NAMALWA (cell line): ENCODE results near the gene PROX2.

Source experiments
- DNase-seq: peaks from one replicate; pipeline ENCODE4 v3.0.0-alpha.2; 2015; ENCODE audit warnings: low spot score

PROX2 gene

DNA sequence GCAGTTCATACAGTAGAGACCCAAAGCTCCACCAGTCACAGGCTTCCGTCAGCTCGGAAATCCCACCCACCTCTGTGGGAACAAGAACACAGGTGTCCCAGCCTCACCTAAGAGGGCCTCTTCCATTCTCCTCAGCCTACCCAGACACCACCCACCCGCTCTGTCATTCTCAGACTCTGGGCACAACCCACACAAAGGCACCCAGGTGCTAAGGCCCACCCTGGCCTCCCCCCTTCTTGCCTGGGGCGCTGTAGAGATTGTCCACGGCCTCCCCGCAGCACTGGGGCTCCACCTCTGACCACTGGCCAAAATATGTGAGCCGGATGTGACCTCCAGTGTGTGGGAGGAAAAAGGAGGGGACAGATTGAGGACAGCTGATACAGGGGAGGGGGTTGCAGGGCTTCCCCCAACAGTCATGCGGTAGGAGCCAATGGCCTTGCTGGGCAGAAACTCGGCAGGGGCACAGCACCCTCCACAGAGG is 33.0 kb upstream of the PROX2 start:
- DNase-seq: no peak

DNA sequence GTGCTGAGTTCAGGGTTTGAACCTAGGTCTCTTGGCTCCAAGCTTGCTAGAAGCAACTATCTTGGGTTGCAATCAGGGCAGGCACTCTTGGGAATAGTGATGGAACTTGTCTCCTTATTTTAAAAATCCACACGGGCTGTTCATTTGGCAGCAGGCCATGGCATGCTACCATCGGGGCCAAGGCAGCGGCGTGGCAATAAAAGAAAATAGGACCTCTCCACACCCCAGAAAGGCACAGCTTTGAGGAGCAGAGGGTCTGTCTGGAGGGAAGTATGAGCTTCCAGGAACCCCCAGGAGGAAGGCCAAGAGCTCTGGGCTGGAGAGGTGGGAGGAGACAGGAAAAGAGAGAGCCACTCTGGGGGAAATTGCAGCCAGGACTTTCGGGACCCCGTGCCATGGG is 31.8 kb upstream of the PROX2 start:
- DNase-seq: no peak

DNA sequence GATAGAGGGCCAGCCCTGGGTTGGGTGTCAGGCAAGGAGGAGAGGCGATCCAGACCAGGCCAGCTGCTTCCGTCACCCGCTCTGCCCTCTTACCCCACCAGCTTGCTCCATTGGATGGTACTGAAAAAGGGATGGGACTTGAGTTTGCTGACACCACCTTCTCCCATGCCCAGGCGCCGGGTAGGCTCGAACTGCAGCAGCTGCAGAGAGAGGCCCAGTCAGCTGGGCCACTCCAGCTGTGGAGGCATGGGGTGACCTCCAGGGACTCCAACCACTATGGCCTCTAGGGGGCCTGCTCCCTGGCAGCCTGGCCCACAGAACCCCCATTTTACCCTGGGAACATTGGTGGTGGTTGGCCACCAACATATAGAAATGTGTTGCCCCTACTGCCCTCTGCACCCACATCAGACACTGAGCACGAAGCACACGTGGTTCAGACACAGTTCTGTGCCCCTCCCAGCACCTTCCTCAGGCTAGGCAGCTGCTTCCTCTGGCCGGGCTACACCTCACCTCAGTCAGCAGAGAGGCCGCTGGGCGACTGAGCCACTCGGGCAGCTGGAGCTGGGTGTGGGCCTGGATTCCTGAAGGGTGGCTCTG is 31.1 kb upstream of the PROX2 start:
- peak; percentile 34 for DNase-seq

DNA sequence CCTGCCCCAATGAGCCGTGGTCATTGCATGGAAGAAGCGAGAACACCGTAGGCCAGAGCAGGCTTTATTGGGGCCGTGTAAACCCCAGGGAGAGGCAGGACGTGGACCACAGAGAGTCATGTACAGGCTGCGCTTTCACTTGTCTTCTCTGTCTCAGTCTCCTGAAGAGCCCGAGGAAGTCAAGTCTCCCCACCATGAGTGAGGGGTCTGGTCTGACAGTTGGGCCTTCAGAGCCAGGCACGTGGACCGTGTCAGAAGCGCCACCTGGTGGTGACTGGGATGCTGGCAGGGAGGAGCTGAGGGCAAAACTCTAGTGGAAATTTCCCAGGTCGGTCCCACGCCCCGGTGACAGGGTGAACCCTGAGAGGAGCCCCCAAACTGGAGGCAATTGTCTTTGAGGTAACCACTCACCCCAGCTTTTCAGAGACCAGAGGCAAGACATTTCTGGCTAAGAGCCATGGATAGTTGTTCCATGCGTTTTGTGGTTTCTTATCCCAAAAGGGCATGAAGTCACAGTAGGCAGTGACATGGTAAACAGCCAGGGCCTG is 29.7 kb upstream of the PROX2 start:
- DNase-seq: peak; percentile 61

DNA sequence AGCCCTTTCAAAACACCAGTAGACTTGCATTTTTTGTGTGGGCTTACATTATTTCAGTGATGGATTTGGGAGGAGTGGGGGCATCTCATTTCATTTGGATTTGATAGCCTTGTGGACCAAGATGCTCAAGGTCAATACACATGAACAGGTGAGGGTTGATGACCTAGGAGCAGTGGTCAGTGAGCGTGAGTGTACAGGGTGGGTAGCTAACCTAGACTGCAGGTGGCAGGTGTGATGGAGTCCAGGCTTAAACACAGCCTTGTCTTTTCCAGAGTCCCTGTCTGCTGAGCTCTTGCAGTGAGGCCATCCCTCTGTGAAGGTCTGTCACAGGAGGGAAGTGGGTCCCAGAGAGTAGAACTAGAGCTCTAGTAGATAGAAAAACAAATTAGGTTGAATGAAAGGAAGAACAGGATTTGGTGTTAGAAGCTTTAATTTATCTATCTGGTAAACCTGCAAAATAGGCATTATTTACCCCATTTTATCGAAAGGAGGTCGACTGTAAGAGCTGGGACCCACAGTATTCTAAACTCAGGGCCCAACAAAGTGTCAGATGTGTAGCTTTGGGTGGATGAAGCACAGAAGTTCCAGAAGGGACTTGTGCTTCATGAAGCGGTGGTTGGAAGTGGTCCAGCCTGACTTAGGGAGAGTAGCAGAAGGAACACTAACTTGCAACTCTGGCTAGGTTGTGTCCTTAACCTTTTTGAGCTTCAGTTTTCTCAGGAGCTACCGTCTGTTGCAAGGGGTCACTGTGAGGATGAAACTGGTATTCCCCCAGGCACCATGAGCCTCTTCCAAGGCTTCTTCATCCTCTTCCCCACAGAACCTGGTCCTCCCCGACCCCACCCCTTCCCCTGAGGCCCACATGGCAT is 28.9 kb upstream of the PROX2 start:
- DNase-seq: no peak

DNA sequence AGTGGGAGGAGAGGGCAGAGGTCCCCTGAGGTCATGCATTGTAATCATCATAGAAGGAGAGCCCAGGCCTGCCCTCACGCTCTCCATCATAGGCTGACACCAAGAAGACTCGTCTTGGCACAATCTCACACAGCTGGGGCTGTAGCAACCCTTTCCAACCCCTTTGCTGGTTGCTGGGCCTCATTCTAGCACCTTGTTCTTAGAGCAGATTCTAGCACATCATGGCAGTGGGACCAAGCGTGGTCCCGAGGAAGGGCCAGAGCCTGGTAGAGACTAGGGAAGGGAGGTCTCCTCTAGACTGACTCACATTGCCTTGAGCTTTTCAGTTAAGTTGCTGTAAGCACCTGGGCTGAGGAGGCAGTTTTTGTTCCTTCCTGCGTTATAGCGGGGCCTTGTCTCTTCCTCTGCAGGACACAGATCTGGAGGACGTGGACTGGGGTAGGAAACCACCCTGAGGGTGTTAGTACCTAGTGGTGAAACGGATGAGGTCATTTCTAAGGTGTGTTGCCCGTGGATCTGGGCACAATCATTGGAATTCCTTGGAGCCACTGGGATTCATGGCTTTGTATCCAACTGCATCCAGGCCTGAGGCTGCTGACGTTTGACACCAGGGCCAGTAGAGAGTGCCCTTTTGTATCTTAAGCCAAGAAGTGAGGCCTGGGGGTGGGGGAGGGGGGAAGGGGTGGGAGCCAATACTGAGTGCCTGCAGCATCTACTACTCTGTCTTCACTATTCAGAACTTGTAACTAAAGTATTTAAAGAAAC is 27.2 kb upstream of the PROX2 start:
- DNase-seq: no peak

DNA sequence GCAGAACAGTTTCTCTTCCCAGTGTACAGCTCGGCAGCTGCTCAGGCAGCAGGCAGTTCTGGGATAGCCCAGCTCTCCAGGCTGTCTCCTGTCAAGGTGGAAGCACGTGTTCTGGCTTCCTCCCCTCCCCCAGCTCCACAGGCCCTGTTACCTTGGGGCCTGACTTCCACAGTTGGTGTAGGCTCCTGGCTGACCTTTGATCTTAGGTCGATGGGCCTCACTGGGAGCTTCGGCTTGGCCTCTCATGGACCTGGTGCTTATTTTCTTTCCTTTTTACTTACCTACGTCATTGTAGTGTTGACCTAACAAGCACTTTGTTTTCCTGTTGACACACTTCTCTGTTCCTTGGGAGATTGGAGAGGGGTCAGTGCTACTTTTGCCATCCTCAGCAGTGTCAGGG is 22.7 kb upstream of the PROX2 start:
- DNase-seq: no peak

DNA sequence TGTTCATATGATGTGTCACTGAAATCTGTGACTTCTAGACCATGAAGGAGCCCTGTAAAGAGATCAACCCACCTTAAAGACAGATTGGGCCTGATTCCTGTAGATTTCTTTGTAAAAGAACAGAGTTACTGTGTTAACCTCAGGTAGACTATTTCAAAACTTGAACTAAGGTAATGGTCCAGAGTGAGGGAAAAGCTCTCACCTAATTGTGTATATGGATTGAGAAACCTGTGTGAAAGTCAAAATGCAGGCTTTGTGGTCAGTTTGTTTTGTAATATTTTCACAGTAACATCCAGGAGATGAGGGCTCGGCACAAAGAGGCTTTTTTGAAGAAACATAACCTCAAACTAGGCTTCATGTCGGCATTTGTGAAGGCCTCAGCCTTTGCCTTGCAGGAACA is 22.1 kb upstream of the PROX2 start:
- DNase-seq: no peak

DNA sequence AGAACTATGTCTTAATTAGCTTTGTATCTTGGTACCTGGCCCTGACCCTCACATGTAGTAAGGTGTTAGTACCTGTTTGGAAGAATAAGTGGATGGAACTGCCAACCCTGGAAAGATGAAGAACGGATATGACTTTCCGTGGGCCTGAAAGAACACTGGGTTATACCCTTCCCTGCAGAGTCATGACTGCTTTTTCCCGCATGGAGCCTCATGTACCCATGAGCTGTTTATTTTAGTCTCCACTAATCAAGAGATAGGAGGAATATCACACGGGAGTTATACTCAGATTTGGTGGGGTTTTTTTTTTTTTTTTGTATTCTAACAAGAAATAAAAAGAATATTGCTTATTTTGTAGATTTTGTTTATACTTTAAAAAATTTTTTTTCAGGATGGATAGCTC is 21.7 kb upstream of the PROX2 start:
- DNase-seq: no peak

DNA sequence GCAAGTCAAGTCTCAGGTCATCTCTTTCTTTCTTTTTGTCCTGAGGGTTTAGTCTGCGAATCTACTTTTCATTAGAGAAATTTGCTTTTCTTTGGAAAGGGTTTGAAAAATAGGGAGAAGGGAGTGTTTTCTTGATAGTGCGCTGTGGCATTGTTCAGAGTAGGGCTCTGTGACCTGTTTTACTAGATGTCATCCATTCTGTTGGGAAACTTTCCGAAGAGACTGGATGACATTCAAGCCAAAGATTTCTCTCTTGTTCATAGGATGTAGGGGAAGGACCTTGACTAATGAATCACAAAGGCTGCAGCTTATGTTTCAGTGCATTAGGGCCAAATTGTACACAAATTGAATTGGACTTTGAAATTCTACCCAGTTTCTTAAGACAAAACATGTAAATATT is 20.5 kb upstream of the PROX2 start:
- no peak for DNase-seq

DNA sequence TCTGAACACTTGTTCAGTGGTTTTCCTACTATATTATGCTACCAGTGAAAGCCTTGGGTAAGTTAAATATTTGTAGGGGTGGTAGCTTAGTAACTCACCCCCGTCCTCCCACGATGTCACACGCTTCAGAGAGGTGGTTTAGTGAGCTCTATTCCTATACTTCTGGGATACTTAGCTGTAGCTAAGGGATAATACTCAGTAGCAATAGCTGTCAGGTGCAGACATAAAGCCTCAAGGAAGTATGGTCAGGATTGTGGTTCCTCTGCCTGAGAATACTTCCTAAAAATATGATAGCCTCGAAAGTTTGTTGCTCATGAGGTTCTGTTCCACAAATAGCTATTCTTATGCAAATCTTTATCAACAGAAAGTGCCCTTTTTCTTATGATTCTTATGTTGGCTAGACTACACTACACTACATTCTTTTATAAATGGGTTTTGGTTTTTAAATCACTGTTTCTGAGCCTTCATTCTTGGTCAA is 17.7 kb upstream of the PROX2 start:
- no peak for DNase-seq

DNA sequence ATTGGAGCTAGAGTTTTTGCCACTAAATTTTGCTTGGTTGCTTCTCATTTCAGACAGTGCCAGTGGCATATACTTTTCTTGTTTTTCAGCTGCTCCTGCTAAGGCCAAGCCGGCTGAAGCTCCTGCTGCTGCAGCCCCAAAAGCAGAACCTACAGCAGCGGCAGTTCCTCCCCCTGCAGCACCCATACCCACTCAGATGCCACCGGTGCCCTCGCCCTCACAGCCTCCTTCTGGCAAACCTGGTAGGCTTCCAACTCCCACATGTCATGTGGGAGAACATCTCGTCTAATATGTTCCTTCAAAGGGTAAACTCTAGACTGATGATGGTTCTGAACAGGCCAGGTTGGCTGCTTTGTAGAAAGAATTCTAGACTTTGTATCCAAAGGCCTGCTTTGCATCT is 16.8 kb upstream of the PROX2 start:
- DNase-seq: no peak

DNA sequence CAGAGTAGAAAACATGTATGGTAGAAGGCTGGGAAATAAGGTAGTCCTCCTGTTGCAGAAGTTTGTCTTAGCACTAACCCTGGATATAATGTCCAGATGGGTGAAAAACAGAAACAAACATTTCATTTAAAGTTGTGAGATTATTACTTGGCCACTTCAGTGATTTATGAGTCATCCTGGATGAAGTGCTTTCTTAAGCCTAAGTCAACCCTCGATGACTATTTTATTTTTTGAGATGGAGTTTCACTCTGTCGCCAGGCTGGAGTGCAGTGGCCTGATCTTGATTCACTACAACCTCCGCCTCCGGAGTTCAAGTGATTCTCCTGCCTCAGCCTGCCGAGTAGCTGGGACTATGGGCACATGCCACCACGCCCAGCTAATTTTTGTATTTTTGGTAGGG is 15.9 kb upstream of the PROX2 start:
- no peak for DNase-seq

DNA sequence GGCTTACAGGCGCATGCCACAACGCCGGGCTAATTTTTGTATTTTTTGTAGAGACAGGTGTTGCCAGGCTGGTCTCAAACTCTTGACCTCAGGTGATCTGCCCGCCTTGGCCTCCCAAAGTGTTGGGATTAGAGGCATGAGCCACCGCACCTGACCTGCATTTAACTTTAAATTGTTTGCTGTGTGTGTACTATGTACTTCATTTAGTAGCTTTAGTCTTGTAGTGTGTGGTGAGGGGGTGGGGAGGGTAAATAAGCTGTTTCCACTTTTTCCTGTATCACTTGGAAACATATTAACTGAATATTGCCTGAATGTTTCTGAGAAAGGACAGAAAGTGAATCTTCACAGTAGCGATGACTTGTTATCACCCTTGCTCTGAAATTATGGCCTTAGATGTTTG is 14.3 kb upstream of the PROX2 start:
- DNase-seq: no peak

DNA sequence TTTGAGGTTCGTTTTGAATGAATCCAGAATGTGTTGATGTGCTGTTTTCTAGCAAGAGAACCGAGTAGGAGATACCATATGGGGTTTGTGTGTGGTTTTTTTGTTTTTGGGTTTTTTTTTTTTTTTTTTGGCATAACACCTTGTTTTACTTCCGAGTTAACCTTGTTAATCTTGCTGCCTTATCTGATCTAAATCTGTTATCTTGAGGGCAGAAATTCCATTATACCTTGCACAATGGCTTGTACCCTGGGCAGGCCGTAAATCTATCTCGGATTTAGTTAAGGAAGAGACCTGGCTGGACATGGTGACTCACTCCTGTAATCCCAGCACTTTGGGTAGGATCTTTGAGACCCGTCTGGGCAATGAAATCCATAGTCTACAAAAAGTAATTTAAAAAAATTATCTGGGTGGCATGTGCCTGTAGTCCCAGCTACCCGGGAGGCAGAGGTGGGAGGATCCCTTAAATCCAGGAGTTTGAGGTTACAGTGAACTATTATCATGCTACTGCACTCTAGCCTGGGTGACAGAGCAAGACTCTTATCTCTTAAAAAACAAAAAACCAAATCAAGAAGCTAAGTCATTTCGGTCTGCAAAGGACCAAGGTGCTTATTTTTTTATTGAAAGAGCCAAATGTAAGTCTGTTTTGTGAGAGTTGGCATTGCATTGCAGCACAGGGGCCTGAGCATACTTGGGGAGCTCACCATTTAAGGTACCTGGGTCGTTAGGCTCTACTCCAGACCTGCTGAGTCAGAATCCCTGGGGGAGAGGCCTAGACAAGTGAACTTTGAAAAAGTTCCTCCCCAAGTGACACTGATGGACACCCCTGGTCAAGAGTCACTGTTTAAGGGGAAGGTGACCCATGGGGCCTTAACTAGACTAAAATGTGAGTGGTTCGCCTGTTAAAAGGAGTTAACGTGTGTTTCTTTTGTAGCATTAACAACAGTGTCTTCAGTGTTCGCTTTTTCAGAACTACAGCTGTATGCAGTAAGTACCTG is 12.5 kb upstream of the PROX2 start:
- no peak for DNase-seq

DNA sequence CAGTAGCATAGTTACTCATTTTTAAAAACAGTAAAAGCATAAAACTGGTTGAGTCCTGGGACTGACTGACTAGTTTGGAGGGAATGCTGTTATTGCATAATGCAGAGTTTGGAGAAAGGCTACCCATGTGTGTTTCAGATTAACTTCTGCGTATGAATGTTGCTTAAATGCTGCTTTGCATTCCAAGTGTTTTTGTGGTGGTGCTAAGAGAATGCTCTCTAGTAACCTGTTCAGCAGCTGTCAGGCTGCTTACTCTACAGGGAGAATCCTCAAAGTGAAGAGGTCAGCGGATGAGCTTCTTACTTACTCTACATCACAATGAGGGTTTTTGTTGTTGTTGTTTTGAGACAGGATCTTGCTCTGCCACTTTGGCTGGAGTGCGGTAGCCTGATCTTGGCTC is 10.1 kb upstream of the PROX2 start:
- DNase-seq: no peak

DNA sequence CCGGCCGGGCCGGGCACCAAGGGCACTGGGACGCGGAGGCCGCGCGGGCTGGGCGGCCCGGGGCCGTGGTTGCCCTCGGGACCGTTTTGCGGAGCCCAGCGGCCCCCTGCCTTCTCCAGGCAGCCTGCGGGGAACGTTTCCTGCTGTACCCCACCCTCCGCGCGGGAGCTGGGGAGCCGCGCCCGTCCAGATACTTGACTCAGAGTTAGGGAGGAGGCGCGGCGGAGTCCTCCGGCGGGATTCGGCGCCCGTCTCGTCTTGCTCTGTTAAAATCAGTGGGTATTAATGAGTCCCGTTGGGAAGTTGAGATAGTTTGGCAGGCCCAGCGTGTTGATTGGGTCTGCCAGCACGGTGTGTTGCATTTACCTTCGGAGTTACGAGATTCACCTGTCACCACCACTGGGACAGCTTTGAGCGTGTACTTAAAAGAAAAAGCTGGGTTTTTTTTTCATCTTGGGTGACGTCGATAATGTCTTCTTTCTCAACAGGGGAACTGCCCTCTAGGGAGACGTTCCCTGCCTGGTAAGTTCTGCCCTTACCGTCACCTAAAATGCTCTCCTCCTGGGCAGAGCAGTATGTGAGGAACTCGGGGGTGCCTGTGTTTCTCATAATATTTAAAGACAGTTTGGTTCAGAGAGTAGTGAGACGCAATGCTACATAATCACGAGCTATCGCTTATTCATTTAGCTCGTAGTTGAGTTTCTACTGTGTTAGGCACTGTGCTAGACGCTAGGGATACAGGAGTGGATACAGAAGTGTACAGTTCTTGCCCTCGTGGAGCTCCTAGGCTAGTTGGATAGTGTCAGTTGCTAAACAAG is 6.4 kb upstream of the PROX2 start:
- peak; percentile 54 for DNase-seq

DNA sequence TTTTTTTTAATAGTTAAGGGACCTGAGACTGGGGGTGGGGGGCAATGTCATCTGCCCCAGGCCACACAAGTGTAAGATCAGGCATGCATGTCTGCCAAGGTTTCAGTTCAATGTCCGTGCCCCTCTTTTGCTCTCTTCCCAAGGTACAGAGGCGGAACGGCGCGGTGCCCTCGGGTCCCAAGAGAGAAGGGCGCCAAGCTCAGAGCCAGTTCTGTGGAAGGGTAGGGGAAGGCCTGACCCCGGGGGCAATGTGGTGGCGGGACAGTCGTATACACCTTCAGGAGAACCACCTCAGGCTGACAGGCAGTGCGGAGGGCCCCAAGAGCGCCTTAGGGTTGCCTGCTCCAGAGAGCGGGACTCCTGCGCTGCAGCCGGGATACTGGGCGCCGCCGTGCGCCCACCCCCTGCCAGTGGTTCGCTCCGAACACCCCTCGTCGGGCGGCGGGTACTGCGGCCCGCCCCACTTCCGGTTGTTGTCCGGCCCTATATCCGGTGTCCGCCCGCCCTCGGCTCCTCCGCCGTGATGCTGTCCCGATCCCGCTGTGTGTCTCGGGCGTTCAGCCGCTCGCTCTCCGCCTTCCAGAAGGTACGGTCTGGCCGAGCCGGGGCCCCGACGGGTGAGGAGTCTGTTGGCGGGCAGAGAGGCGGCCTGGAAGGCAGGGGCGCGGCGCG is 5.6 kb upstream of the PROX2 start, which contains the start of gene DLST:
TSS of gene DLST (plus strand) at position 486 of the 672 bp plus-strand sequence. CDS start at position 524, 38 bp downstream.
- DNase-seq: peak; percentile 73

DNA sequence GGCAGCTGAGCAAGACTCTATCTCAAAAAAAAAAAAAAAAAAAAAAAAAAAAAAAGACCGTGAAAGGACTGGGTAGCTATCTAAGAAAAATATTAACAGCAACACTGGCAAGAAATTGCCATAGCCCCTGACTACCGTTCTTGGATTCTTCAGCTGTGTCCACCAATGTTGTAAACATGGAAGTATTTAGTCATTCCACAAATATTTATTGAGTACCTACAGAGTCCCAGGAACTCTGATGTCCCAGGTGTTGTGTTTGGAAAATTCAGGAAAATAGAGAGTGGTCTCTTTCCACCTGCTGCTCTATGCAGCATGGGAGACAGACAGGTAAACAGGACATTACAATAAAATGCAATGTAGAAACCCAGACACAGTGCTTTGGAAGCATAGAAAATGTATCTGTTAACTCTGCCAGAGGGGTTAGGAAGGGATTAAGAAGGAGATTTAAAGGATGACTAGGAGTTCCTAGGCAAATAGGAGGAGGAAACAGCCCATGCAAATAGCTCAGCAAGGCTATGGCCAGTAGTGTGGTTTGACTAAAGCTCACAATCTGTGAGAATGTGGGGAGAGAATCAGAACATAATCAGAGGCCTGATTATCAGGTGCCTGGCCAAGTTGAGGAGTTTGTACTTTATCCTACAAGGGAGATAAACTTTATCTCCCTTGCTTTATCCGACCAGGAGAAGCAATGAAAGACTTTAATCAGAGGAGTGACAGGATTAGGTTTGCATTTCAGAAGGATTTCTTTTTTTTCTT is 3.7 kb upstream of the PROX2 start:
- no peak for DNase-seq
